ENCODE data around the gene IGFLR1.

DNA sequence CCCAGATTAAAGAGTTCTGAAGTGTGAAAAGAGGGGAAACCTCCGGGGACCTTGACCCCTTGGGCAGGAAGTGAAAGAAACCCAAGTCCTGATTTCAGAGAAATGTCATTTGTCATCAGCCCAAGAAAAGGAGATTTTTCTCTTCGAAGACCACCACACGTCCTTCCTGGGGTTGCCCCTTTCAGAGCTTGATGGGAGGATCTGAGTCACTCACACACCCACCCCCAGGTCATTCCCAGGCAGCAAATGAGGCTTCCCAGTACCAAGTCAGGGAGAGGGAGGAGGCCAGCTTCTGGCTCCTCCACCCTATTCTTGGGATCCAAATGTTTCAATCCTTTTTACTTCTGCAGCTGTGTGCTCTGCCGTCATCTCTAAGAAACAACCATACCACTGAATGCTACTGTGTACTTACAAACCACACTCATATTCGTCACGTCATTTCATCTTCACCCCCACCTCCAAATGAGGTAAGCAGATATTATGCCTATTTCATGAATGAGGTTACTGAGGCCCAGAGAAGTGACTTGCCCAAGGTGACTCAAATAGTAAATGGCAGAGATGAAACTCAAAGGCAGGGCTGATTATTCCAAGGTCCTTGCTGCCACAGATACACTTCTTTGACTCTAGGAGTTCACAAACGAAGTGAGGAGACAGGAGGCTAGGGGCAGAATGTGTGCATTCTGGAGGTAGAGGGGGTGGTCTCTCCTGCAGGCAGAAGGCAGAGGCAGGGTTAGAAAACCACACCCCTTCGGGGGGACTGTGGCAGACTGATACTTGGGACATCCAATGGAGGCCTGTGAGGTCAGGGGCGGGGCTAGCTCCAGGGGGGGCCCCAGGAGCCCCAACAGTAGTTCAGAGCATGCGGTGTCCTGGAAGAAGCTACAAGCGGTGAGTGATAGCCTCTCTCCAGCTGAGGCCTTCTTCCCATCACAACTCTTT is 29.4 kb downstream of the IGFLR1 start:
- TF ChIP-seq, protein P1, sequence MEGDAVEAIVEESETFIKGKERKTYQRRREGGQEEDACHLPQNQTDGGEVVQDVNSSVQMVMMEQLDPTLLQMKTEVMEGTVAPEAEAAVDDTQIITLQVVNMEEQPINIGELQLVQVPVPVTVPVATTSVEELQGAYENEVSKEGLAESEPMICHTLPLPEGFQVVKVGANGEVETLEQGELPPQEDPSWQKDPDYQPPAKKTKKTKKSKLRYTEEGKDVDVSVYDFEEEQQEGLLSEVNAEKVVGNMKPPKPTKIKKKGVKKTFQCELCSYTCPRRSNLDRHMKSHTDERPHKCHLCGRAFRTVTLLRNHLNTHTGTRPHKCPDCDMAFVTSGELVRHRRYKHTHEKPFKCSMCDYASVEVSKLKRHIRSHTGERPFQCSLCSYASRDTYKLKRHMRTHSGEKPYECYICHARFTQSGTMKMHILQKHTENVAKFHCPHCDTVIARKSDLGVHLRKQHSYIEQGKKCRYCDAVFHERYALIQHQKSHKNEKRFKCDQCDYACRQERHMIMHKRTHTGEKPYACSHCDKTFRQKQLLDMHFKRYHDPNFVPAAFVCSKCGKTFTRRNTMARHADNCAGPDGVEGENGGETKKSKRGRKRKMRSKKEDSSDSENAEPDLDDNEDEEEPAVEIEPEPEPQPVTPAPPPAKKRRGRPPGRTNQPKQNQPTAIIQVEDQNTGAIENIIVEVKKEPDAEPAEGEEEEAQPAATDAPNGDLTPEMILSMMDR (IDR thresholded peaks at IDR 0.05 in 4 of 5, conservative IDR thresholded peaks at IDR 0.05 in 1 of 5): no peak
- no peak for TF ChIP-seq POLR2A (IDR thresholded peaks at IDR 0.05)
